HepG2 (cell line): Measurements from ENCODE around the gene PODXL2. TPM values are rescaled to one million over a fixed set of nuclear protein-coding genes. Genes with fewer than 3 reads are reported as not detected.

Experiments
- ARNT2 ChIP-seq: sonication (generic); formaldehyde crosslinking; IDR thresholded peaks from 2 replicates; pipeline ENCODE4 v1.8.0; 2022; ENCODE audit warnings: mild to moderate bottlenecking, low read depth, missing genetic modification reagents, moderate library complexity
- ATF7-NPFF ChIP-seq: sonication (generic); formaldehyde crosslinking; IDR thresholded peaks from 2 replicates; pipeline ENCODE4 v1.8.1; 2023; ENCODE audit warnings: mild to moderate bottlenecking, low read depth, missing genetic modification reagents, moderate library complexity
- DNMT1 ChIP-seq: sonication (generic); formaldehyde crosslinking; IDR thresholded peaks from 2 replicates; pipeline ENCODE4 v1.5.1; 2020; ENCODE audit warnings: mild to moderate bottlenecking, missing genetic modification reagents
- GLI4 ChIP-seq: sonication (generic); formaldehyde crosslinking; IDR thresholded peaks from 2 replicates; pipeline ENCODE4 v1.5.1; 2020; ENCODE audit warnings: missing genetic modification reagents, mild to moderate bottlenecking, moderate library complexity, borderline replicate concordance
- HDAC6 ChIP-seq: fragments of 200-600 bp; sonication (generic); IDR thresholded peaks from 2 replicates; pipeline ENCODE4 v1.7.0; 2017; ENCODE audit warnings: mild to moderate bottlenecking, antibody characterized with exemption, low read length, low read depth
- HIVEP1 ChIP-seq: sonication (generic); formaldehyde crosslinking; IDR thresholded peaks from 2 replicates; pipeline ENCODE4 v1.4.0; 2020; ENCODE audit warnings: mild to moderate bottlenecking, missing genetic modification reagents
- HOXA3 ChIP-seq: sonication (generic); formaldehyde crosslinking; IDR thresholded peaks from 2 replicates; pipeline ENCODE4 v1.5.0; 2020; ENCODE audit warnings: missing genetic modification reagents
- KLF6 ChIP-seq: IDR thresholded peaks from 2 replicates; pipeline ENCODE4 v1.8.0; 2016; ENCODE audit warnings: missing biosample characterization, missing genetic modification reagents
- SAP130 ChIP-seq: IDR thresholded peaks from 2 replicates; pipeline ENCODE4 v1.6.1; 2016; ENCODE audit warnings: low read depth
- UBTF ChIP-seq: sonication (generic); formaldehyde crosslinking; IDR thresholded peaks from 2 replicates; pipeline ENCODE4 v1.4.0; 2020; ENCODE audit warnings: mild to moderate bottlenecking, missing genetic modification reagents
- ZNF207 ChIP-seq: fragments of 450-650 bp; IDR thresholded peaks from 2 replicates; pipeline ENCODE4 v1.6.1; 2016; ENCODE audit warnings: antibody characterized with exemption, borderline replicate concordance
- ZNF232 ChIP-seq: sonication (generic); formaldehyde crosslinking; IDR thresholded peaks from 2 replicates; pipeline ENCODE4 v1.4.0; 2020; ENCODE audit warnings: missing genetic modification reagents, borderline replicate concordance
- ZNF260 ChIP-seq: sonication (generic); formaldehyde crosslinking; IDR thresholded peaks from 2 replicates; pipeline ENCODE4 v1.4.0; 2020; ENCODE audit warnings: missing genetic modification reagents, low read depth, mild to moderate bottlenecking, borderline replicate concordance
- ZNF354B ChIP-seq: sonication (generic); formaldehyde crosslinking; IDR thresholded peaks from 2 replicates; pipeline ENCODE4 v1.8.0; 2022; ENCODE audit warnings: mild to moderate bottlenecking, missing genetic modification reagents
- ZNF782 ChIP-seq: sonication (generic); formaldehyde crosslinking; IDR thresholded peaks from 2 replicates; pipeline ENCODE4 v1.4.0; 2020; ENCODE audit warnings: missing genetic modification reagents, mild to moderate bottlenecking, borderline replicate concordance
- ZSCAN25 ChIP-seq: sonication (generic); formaldehyde crosslinking; IDR thresholded peaks from 2 replicates; pipeline ENCODE4 v1.8.0; 2022; ENCODE audit warnings: mild to moderate bottlenecking, missing genetic modification reagents
- polyA plus RNA-seq, 8 experiments: library from polyadenylated mRNA; depleted of rRNA in 3 of 8; stranded (reverse) in 7 of 8; unstranded in 1 of 8; fragments of >200 nt; fragmentation: Illumina TruSeq in 4 of 8; extraction: Trizol in 4 of 8; gene quantifications; 2 replicates each; pipeline versions ENCODE4 v1.2.1 to v1.2.3, GENCODE V29; 2011 to 2016; ENCODE audit warnings: low read depth in 4 of 8, missing spikeins in 1 of 8, mixed read lengths in 1 of 8; ENCODE audit not compliant: insufficient read depth in 1 of 8
- total RNA-seq, 5 experiments: library from RNA; depleted of rRNA; stranded (reverse); fragments of >200 nt; fragmentation: Illumina TruSeq; extraction: Trizol; gene quantifications; 2 replicates each; pipeline ENCODE4 v1.2.3, GENCODE V29; 2016; ENCODE audit warnings: low read depth in 1 of 5
- TF ChIP-seq, protein P1 (sequence below): sonication (generic); formaldehyde crosslinking; IDR thresholded peaks from 2 replicates; pipeline ENCODE4 v1.5.1; 2020; ENCODE audit warnings: missing genetic modification reagents, mild to moderate bottlenecking, borderline replicate concordance
- TF ChIP-seq, protein P2 (sequence below): IDR thresholded peaks from 2 replicates; pipeline ENCODE4 v1.6.1; 2016; ENCODE audit warnings: low read depth, control low read depth
- TF ChIP-seq, protein P3 (sequence below): fragments of 450-650 bp; IDR thresholded peaks from 2 replicates; pipeline ENCODE4 v1.6.1; 2016
- TF ChIP-seq, protein P4 (sequence below): sonication (generic); formaldehyde crosslinking; IDR thresholded peaks from 2 replicates; pipeline ENCODE4 v1.5.0; 2020; ENCODE audit warnings: missing genetic modification reagents, mild to moderate bottlenecking, borderline replicate concordance

PODXL2 gene
- total and polyA plus RNA-seq, 2 of the 13 experiments (the other 11 are each of a cell fraction or from before 2014, with no cell fraction given), result 20.4 to 25.1 TPM

DNA sequence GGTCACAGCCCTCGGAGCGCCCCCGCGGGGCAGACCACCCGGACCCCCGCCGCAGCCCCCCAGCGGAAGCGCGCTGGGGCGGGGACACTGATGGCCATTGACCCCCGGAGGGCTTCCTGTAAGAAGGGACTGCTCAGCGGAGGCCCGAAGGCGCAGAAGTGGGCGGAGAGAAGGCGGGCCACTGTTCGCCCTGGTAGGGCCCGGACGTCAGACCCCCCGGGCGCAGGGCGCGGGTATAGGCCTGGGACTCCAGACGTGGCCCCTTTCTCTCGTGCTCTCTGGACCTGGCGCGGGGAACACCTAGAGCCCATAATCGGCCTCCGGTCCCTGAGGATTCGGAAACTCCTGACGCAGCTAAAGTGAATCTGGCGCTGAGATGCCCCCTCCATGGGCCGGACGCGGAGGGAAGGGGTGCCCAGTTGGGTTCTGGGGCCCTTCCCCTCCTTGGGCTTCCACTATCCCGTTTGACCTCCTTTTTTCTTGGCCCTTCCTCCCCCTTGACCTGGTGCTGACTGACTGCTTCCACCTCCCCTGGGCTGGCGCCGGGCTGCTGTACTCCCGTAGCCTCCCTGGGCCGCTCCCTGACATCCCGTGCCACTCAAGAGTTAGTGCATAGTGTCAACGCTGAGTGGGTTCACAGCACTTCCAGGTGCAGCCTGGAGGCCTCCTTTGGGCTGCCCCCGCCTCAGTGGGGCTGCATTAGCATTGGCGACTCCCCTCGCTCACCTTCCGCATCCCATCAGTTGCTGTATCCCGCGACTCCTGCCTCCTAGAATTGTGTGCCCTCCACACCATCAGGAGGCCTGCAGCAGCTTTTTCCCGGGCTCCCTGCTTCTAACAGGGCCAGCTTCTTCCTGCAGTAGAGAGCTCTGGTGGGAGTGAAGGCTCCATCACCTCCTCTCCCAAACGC, 44.5 kb downstream of the PODXL2 start (continued):
- TF ChIP-seq SAP130 (CRISPR knock-in tag) (no peak), HOXA3 (CRISPR knock-in tag) (0 out of 2 replicates have a peak, but pooled peaks have one; percentile 7), HIVEP1 (no peak), ZNF207 (no peak), ZNF354B (no peak), ZSCAN25 (CRISPR knock-in tag) (no peak), DNMT1 (no peak), HDAC6 (no peak), ZNF260 (CRISPR knock-in tag) (no peak), GLI4 (CRISPR knock-in tag) (no peak), ARNT2 (CRISPR knock-in tag) (no peak), UBTF (peak; percentile 31; the same call in 1 of the 2 replicates), KLF6 (CRISPR knock-in tag) (no peak), ZNF232 (CRISPR knock-in tag) (no peak), ATF7-NPFF (CRISPR knock-in tag) (peak; percentile 14; the same call in 1 of the 2 replicates), ZNF782 (no peak)
- TF ChIP-seq, protein P1, sequence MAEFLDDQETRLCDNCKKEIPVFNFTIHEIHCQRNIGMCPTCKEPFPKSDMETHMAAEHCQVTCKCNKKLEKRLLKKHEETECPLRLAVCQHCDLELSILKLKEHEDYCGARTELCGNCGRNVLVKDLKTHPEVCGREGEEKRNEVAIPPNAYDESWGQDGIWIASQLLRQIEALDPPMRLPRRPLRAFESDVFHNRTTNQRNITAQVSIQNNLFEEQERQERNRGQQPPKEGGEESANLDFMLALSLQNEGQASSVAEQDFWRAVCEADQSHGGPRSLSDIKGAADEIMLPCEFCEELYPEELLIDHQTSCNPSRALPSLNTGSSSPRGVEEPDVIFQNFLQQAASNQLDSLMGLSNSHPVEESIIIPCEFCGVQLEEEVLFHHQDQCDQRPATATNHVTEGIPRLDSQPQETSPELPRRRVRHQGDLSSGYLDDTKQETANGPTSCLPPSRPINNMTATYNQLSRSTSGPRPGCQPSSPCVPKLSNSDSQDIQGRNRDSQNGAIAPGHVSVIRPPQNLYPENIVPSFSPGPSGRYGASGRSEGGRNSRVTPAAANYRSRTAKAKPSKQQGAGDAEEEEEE (CRISPR knock-in tag), result no peak
- TF ChIP-seq, protein P2, sequence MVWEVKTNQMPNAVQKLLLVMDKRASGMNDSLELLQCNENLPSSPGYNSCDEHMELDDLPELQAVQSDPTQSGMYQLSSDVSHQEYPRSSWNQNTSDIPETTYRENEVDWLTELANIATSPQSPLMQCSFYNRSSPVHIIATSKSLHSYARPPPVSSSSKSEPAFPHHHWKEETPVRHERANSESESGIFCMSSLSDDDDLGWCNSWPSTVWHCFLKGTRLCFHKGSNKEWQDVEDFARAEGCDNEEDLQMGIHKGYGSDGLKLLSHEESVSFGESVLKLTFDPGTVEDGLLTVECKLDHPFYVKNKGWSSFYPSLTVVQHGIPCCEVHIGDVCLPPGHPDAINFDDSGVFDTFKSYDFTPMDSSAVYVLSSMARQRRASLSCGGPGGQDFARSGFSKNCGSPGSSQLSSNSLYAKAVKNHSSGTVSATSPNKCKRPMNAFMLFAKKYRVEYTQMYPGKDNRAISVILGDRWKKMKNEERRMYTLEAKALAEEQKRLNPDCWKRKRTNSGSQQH (CRISPR knock-in tag), result no peak
- TF ChIP-seq, protein P3, sequence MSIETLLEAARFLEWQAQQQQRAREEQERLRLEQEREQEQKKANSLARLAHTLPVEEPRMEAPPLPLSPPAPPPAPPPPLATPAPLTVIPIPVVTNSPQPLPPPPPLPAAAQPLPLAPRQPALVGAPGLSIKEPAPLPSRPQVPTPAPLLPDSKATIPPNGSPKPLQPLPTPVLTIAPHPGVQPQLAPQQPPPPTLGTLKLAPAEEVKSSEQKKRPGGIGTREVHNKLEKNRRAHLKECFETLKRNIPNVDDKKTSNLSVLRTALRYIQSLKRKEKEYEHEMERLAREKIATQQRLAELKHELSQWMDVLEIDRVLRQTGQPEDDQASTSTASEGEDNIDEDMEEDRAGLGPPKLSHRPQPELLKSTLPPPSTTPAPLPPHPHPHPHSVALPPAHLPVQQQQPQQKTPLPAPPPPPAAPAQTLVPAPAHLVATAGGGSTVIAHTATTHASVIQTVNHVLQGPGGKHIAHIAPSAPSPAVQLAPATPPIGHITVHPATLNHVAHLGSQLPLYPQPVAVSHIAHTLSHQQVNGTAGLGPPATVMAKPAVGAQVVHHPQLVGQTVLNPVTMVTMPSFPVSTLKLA, result no peak
- TF ChIP-seq, protein P4, sequence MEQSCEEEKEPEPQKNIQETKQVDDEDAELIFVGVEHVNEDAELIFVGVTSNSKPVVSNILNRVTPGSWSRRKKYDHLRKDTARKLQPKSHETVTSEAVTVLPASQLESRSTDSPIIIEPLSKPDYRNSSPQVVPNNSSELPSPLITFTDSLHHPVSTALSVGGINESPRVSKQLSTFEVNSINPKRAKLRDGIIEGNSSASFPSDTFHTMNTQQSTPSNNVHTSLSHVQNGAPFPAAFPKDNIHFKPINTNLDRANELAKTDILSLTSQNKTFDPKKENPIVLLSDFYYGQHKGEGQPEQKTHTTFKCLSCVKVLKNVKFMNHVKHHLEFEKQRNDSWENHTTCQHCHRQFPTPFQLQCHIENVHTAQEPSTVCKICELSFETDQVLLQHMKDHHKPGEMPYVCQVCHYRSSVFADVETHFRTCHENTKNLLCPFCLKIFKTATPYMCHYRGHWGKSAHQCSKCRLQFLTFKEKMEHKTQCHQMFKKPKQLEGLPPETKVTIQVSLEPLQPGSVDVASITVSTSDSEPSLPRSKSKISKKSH (CRISPR knock-in tag), result no peak; the same call in 1 of the 2 replicates
